Measurements from ENCODE around the gene IGFBP3.
A peak's percentile ranks its signal among the peaks of the same experiment; 100 is the strongest.

Gene IGFBP3

GRCh38 chr7:45919231-45919784 is 1.8 kb downstream of the IGFBP3 start:
- Histone ChIP-seq H2AFZ (ENCODE audit: low read length) (no peak overlapping the region), H3K9me2 (replicated peaks; ENCODE audit: insufficient read depth, low read length) (no peaks in the 10 kb centered on the region), H3K4me2 (ENCODE audit: low read depth, low read length) (peak overlapping the region; percentile 86), H3F3A (ENCODE audit: insufficient read depth, low read length) (peaks cover 23% of the 10 kb centered on the region), H3K27ac (ENCODE audit: low read length) (peak overlapping the region; percentile 30; the same call in 1 of the 2 replicates), H4K20me1 (ENCODE audit: insufficient read depth, low read length) (no peaks in the 10 kb centered on the region), H3K79me2 (ENCODE audit: low read length) (no peaks in the 10 kb centered on the region), H3K4me3 (ENCODE audit: low read length) (peak overlapping the region; percentile 65; the same call in 1 of the 2 replicates), H3K4me1 (ENCODE audit: low read length) (peaks cover 21% of the 10 kb centered on the region; the same call in 1 of the 2 replicates), H3K9me3 (replicated peaks; ENCODE audit: insufficient read depth, low read length) (no peaks in the 10 kb centered on the region), H3K27me3 (replicated peaks; ENCODE audit: insufficient read depth, low read length) (no peaks in the 10 kb centered on the region), H3K9ac (ENCODE audit: low read length) (no peak overlapping the region), H3K36me3 (replicated peaks; ENCODE audit: insufficient read depth, low read length) (no peaks in the 10 kb centered on the region)
- no peak for TF ChIP-seq EZH2 (optimal IDR thresholded peaks at IDR 0.05; ENCODE audit: low read depth, low read length)
- TF ChIP-seq CTCF (IDR thresholded peaks at IDR 0.05; ENCODE audit: low read length), result no peak
- no peak for TF ChIP-seq EZH2phosphoT487 (IDR thresholded peaks at IDR 0.05; ENCODE audit: low read length)
- DNase-seq, result no peak

GRCh38 chr7:45918556-45918955 is 2.5 kb downstream of the IGFBP3 start:
- Histone ChIP-seq H3K36me3 (replicated peaks; ENCODE audit: insufficient read depth, low read length) (no peaks in the 10 kb centered on the region), H3K9me2 (replicated peaks; ENCODE audit: insufficient read depth, low read length) (no peaks in the 10 kb centered on the region), H3K27ac (ENCODE audit: low read length) (no peak overlapping the region), H3K9ac (ENCODE audit: low read length) (no peak overlapping the region), H3K27me3 (replicated peaks; ENCODE audit: insufficient read depth, low read length) (no peaks in the 10 kb centered on the region), H3K4me3 (ENCODE audit: low read length) (no peak overlapping the region), H3K9me3 (replicated peaks; ENCODE audit: insufficient read depth, low read length) (no peaks in the 10 kb centered on the region), H3F3A (ENCODE audit: insufficient read depth, low read length) (peaks cover 23% of the 10 kb centered on the region), H4K20me1 (ENCODE audit: insufficient read depth, low read length) (no peaks in the 10 kb centered on the region), H3K4me2 (ENCODE audit: low read depth, low read length) (peak overlapping the region; percentile 86), H3K4me1 (ENCODE audit: low read length) (peaks cover 21% of the 10 kb centered on the region; the same call in 1 of the 2 replicates), H3K79me2 (ENCODE audit: low read length) (no peaks in the 10 kb centered on the region), H2AFZ (ENCODE audit: low read length) (no peak overlapping the region)
- peak; percentile 34 for DNase-seq
- no peak for TF ChIP-seq EZH2 (optimal IDR thresholded peaks at IDR 0.05; ENCODE audit: low read depth, low read length)
- no peak for TF ChIP-seq EZH2phosphoT487 (IDR thresholded peaks at IDR 0.05; ENCODE audit: low read length)
- TF ChIP-seq CTCF (IDR thresholded peaks at IDR 0.05; ENCODE audit: low read length), result no peak

- DNase-seq, result peak; percentile 69
- H2AFZ ChIP-seq (ENCODE audit: low read length), result no peak overlapping the region
- H3K9me3 ChIP-seq (replicated peaks; ENCODE audit: insufficient read depth, low read length), result no peaks in the 10 kb centered on the region
- peaks cover 21% of the 10 kb centered on the region; the same call in 1 of the 2 replicates for H3K4me1 ChIP-seq (ENCODE audit: low read length)
- no peaks in the 10 kb centered on the region for H3K79me2 ChIP-seq (ENCODE audit: low read length)
- H3F3A ChIP-seq (ENCODE audit: insufficient read depth, low read length), result peaks cover 19% of the 10 kb centered on the region
- H3K27me3 ChIP-seq (replicated peaks; ENCODE audit: insufficient read depth, low read length), result no peaks in the 10 kb centered on the region
- no peak overlapping the region for H3K4me3 ChIP-seq (ENCODE audit: low read length)
- H3K36me3 ChIP-seq (replicated peaks; ENCODE audit: insufficient read depth, low read length), result no peaks in the 10 kb centered on the region
- H4K20me1 ChIP-seq (ENCODE audit: insufficient read depth, low read length), result no peaks in the 10 kb centered on the region
- H3K4me2 ChIP-seq (ENCODE audit: low read depth, low read length), result peak overlapping the region; percentile 86; the same call in 1 of the 2 replicates
- no peak overlapping the region for H3K27ac ChIP-seq (ENCODE audit: low read length)
- TF ChIP-seq EZH2 (optimal IDR thresholded peaks at IDR 0.05; ENCODE audit: low read depth, low read length) (no peak), CTCF (IDR thresholded peaks at IDR 0.05; ENCODE audit: low read length) (peak; percentile 94)
- no peak overlapping the region for H3K9ac ChIP-seq (ENCODE audit: low read length)
- H3K9me2 ChIP-seq (replicated peaks; ENCODE audit: insufficient read depth, low read length), result no peaks in the 10 kb centered on the region
Measured at GRCh38 chr7:45917658-45918057, 3.4 kb downstream of the IGFBP3 start.

Data from MM.1S (cell line).